DMS153 treated with DMSO at 0.1 percent for 48 hours (cell line): ENCODE measurements around the gene TMEM134.

Source experiments
- DNase-seq: peaks from one replicate; lab custom pipeline; 2025; ENCODE audit not compliant: unreplicated experiment; lab: John Stamatoyannopoulos, UW

Gene TMEM134

DNA sequence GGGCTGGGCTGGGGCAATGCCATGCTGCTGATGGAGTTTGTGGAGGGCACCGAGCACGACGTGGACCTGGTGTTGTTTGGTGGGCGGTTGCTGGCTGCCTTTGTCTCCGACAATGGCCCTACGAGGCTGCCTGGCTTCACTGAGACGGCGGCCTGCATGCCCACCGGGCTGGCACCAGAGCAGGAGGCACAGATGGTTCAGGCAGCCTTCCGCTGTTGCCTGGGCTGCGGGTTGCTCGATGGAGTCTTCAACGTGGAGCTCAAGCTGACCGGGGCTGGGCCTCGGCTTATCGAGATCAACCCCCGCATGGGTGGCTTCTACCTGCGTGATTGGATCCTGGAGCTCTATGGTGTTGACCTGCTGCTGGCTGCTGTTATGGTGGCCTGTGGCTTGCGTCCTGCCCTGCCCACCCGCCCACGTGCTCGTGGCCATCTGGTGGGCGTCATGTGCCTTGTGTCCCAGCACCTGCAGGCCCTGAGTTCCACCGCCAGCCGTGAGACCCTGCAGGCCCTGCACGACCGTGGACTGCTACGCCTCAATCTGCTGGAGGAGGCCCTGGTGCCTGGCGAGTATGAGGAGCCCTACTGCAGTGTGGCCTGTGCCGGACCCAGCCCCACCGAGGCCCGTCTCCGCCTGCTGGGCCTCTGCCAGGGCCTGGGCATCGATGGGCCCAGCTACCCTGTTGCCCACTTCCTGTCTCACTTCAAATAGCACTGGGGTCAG, 45.0 kb downstream of the TMEM134 start:
- DNase-seq, result no peak

DNA sequence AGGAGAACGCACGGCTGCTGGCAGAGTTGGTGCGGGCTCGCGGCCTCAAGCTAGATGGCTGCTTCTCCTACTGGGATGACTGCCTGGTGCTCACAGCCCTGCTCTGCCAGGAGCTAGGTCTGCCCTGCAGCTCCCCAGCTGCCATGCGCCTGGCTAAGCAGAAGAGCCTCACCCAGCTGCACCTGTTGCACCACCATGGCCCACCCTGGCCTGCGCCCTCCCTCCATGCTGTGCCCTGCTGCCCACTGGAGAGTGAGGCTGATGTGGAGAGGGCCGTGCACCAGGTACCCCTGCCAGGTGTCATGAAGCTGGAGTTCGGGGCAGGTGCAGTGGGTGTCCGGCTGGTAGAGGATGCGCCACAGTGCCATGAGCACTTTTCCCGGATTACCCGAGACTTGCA, 45.6 kb downstream of the TMEM134 start:
- DNase-seq, result no peak

DNA sequence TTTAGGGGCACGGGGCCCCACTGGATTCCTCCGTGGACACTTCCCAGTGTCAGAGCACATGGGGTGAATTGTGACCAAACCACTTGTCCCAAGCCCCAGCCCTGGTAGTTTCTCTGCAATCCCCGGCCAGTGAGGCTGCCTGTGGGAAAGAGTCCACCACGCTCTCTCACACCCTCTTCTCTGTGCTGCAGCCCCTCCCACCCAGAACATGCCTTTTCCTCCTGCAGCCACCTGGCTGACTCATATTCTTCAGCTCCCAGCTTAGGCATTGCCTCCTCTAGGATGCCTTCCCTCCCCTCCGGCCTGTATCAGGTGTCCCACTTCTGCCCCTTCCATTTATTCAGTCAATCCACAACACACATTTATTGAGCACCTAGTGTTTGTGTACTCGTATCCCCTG, 46.2 kb downstream of the TMEM134 start:
- DNase-seq, result no peak

DNA sequence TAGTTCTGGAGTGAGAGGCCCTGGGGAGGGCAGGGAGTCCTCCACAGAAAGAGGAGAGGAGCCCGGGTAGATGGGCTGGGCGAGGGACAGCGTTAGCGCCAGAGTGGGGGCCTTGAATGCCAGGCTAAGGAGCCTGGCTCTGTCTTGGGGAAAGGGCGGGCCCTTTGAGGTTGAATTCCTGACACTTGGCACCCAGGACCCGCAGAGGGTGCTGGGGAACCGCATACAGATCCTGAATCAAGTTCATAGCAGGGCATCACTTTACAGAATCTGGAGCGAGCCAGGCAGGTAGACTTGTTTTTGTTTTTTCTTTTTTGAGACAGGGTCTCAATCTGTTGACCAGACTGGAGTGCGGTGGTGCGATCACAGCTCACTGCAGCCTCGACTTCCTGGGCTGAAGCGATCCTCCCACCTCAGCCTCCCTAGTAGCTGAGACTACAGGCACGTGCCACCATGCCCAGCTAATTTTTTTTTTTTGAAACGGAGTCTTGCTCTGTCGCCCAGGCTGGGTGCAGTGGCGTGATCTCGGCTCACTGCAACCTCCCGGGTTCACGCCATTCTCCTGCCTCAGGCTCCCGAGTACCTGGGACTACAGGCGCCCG, 47.5 kb downstream of the TMEM134 start:
- no peak for DNase-seq

DNA sequence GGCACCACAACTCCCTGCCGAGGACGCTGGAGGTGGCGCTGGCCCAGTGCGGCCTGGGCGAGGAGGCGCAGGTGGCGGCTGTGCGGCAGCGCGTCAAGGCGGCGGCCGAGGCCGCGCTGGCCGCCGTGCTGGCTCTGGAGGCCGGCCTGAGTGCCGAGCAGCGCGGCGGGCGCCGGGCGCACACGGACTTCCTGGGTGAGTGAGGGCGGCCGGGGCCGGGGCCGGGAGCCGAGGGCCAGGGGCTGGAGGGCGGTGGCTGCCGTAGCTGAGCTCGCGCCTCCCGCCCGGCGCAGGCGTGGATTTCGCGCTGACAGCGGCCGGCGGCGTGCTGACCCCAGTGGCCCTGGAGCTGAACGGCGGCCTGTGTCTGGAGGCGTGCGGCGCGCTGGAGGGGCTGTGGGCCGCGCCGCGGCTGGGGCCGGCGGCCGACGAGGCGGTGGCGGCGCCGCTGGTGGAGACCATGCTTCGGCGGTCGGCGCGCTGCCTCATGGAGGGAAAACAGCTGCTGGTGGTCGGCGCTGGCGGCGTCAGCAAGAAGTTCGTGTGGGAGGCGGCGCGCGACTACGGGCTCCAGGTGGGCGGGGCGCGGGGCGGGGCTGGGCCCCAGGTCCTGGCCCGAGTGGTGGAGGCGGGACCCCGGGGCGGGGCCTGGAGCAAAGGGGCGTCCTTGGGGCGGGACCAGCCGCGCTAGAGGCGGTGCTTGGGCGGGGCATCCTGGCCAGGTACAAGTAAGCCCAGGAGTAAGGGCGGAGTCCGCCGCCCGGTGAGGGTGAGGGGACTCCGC, 48.2 kb downstream of the TMEM134 start:
- DNase-seq, result peak; percentile 88

DNA sequence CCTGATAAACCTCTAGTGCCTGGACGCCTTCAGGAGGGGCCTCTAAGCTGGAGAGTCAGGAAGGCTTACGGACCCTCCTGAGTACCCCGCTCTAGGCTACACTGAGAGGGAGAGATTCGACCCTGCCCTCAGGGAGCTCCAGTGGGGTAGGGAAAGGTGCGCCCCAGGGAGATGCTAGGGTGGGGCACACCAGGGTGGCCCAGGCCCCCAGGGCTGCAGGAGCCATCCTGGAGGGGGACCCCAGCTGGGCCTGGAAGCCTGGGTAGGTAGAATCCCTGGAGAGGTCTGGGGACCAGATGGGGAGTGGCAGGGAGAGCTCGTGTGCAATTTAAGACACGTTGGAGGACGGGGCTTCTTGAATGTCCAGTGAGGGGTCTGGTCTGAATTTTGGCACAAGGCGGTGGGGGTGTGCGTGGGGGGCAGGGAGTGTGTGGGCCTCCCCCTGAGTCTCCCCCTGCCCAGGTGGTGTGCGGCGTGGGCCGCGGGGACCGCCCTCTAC, 48.9 kb downstream of the TMEM134 start:
- DNase-seq, result no peak

DNA sequence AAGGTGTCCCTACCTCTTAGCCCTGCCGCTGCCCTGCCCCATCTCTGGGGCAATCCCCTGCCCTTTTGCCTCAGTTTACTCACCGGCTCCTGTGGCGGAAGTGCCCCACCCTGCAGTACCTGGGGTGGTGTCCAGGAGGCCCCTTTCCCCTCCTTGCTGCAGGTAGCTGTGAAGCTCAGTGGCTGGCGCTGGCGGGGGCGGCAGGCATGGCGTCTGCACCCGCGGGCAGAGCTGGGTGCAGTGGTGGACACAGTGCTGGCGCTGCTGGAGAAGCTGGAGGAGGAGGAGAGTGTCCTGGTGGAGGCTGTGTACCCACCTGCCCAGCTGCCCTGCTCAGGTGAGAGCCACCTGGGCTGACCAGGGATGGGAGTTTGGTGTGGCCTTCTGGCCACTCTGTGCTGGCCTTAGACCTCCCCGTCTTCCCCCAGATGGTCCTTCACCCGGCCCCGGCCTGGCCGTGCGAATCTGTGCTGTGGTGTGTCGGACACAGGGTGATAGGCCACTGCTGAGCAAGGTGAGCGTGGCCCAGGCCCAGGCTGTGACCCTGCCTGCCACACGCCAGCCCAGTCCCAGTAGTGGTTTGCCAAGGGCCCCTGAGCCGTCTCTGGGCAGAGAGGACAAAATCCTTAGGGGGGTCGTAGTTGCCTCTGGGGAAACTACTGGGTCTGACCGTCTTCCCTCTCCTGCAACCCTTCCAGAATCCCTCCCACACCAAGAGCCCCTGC, 49.6 kb downstream of the TMEM134 start:
- DNase-seq, result no peak

DNA sequence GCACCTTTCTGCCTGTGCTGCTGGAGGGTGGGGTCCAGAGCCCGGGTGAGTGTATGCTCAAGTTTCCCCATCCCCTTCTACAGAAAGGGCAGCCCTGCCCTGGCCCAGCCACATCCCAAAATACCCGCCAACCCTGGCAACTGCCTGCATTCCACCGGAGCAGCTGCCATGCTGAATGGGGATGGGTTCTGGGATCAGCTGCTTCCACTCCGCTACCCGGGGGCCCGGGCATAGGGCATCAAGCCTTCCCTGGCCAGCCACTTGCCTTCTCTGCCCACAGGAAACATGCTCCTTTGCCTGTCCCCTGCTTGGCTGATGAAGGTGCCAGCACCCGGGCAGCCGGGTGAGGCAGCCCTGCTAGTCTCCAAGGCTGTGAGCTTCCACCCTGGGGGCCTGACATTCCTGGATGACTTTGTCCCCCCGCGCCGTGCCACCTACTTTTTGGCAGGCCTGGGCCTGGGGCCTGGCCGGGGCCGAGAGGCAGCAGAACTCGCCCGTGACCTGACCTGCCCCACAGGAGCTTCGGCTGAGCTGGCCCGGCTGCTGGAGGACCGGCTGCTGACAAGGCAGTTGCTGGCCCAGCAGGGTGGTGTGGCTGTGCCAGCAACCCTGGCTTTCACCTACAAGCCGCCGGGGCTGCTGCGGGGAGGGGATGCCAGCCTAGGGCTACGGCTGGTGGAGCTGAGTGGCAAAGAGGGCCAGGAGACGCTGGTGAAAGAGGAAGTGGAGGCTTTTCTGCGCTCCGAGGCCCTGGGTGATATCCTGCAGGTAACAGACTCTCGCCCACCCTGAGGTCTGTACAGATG, 50.4 kb downstream of the TMEM134 start:
- DNase-seq, result no peak

DNA sequence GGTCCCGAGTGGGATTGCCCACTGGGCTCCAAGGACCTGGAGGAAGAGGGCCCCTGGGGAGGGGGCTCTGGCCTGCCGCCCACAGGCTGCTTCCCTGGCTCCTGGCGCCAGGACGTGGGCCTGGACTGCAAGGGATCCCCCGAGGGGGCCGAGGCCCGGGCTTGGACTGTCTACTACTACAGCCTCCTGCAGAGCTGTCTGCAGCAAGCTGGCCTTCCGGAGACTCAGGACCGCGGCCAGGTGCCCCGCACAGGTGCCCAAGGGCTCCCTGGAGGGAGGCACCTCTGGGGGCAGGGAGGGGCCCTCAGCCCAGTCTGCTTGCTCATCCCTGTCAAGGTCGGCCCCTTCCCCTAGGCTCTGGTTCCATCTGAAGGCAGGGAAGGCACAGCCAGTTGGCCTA, 51.6 kb downstream of the TMEM134 start:
- DNase-seq, result no peak

DNA sequence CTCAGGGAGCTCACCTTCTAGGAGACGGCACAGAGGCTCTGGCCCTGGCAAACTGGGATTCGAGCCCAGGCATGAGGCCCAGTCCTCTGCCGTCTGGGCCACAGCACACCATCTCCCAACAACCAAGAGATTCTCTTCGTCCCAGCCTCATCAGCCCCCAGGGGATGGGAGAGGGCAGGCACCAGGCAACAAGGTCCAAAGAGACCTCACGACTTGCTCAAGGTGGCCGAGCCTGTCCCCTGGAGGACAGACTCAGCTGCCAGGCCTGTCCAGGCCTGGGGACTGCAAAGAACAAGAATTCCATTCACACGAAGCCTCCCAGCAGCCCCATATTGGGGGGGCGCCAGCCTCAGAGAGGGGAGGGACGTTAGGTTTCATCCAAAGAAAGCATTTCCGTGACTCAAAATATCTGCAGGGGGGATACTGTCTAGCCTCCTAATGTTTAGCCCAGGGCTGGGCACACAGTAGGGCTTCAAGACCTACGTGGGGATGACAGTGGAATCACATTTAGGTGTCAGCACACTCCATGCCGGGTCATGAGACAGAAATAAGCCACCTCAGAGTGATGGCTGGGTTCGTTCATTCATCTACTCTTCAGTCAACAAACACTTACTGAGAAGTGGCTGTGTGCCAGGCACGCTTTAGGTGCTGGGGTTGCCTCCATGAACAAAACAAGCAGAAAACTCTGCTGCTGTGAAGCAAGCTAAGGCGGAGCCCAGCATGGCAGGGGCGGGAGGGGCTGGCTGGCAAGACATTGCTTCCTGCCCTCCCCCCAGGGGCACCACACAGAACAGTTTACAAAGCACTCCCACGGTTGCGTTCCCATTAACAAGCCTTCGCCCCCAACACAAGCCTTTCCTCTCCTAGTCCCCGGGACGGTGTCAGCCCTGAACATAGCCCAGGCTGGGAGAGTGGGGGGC, 52.4 kb downstream of the TMEM134 start:
- DNase-seq, result peak; percentile 34

DNA sequence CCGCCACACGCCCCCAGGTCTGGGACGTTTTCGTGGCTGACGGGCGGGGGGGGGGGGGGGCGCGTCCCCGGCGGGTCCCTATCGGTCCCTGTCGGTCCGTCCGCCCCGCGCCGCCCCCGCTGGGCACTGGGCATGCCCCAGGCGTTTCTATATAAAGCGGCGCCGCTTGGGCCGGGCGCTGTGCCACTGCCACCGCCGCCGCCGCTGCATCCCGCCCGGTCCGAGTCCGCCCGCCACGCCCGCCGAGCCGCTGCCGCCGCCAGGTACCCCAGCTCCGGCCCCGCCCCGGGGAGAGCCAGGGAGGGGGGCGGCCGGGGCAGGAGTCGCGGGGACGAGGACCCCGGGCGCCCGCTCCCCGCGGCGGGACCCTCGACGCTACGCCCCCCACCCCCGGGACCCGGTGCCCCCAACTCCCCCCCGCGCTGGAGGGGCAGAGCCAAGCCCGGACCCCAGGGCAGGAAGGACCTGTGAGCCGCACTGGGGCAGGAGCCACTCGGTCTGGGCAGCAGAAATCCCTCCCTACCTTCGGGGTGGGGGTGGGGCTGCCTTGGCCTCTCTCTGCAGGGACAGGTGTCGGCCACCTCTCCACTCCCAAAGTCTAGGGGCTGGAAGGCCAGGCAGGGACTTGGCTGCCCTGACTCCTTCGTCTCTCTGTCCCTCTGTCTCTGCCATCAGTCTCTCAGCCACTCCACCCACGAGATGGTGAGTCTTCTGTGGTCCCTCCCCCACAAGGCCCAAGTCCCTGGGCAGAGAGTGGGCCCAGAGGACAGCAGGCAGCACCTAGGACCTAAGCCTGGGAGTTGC, 53.3 kb downstream of the TMEM134 start, which contains the start of gene CARNS1:
Gene CARNS1, plus strand, starts transcription at position 178 of the 804 bp plus-strand sequence. Its CDS starts 522 bp downstream, at position 700.
- no peak for DNase-seq

DNA sequence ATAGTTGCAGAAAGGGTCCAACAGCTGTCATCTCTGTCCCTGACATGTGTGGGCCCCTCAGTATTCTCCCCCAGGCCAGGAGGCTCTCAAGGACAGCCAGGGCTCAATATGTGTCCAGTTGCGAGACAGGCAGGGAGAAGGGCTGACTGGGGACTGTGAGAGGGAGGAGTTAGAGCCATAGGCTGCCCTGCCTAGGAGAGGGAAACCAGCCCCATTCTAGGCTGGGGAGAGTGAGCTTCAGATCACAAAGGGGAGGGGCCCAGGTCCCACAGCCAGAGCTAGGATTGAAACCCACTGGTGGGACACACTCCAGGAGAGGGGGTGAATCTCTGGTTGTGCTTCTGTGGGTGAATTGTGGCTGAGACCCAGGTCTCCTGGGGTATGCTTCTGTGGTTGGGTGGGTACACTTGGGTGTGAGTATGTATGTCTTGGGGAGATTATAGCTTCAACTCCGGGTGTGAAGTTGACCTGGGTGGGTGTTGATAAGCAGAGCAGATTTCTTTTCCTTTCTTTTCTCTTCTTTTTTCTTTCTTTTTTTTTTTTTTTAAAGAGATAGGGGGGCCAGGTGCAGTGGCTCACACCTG, 55.7 kb downstream of the TMEM134 start:
- no peak for DNase-seq

DNA sequence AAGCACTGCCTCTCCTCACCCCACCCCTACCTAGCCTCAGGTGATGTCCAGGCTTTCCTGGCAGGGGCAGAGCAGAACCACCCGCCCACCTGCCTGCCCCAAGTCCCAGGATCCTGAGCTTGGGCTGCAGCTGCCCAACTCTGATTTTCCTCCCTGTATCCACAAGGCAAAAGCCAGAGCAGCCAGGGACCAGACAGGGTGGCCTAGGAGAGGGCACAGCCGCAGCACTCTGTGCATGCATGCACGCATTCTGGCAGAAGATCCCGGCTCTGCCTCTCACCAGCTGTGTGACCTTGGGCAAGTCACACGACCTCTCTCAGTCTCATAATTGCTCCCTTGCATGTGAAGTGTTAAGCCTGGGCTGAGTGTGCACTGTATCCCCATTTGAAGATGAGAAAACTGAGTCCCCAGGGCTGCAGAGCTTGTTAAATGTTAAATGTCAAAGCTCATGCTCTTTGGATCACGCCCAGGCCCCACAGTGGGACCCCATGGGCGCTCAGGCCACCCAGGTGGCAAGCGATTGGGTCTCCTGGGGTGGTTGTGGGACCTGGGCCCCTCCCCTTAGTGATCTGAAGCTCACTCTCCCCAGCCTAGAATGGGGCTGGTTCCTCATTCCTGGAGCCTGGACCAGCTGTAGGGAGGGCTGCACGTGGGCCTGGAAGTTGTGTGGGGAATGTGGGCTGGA, 56.4 kb downstream of the TMEM134 start:
- DNase-seq, result no peak

DNA sequence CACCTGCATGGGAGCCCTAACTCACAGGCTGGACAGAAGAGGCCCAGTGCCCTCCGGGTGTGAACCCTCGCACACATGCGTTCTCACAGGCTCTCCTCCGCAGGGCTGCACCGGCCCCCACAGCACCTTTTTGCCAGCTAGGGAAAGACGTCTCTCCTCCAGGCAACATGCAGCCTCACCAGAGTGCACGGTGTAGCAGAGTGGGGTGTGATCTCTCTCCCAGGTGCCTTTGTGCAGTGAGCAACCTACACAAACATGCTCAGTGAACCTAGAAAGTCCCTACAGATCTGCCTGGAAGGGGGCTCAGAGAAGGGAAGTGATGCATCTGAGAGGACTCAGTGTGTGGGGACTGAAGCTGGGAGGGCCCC, 57.3 kb downstream of the TMEM134 start:
- no peak for DNase-seq
